Measurements from ENCODE around the gene RNF8.
"Not testable (repeated sequence)": the region's sequence is repeated elsewhere in the genome, so short reads cannot be mapped to it uniquely, and the experiment has no call there.

Gene RNF8

GRCh38 chr6:37320646-37321045 is 33.1 kb upstream of the RNF8 start:
- peak overlapping the region; percentile 24 for H3K27ac ChIP-seq
- DNase-seq (ENCODE audit: low read depth, low spot score), result no peak

- DNase-seq (ENCODE audit: low read depth, low spot score), result no peak
- H3K27ac ChIP-seq, result peak overlapping the region; percentile 24
Observed at GRCh38 chr6:37321101-37321500, 32.7 kb upstream of the RNF8 start.

- peak overlapping the region; percentile 24 for H3K27ac ChIP-seq
- DNase-seq (ENCODE audit: low read depth, low spot score), result no peak
Observed at GRCh38 chr6:37321516-37322415, 32.0 kb upstream of the RNF8 start.

- DNase-seq (ENCODE audit: low read depth, low spot score), result no peak
- H3K27ac ChIP-seq, result peak overlapping the region; percentile 53
Observed at GRCh38 chr6:37323580-37323979, 30.2 kb upstream of the RNF8 start.

GRCh38 chr6:37324131-37325033 is 29.4 kb upstream of the RNF8 start:
- H3K27ac ChIP-seq, result peak overlapping the region; percentile 53
- DNase-seq (ENCODE audit: low read depth, low spot score), result no peak

- DNase-seq (ENCODE audit: low read depth, low spot score); H3K27ac ChIP-seq: not testable (repeated sequence)
Observed at GRCh38 chr6:37330345-37330744, 23.4 kb upstream of the RNF8 start.

GRCh38 chr6:37331047-37331446 is 22.7 kb upstream of the RNF8 start:
- H3K27ac ChIP-seq, result no peak overlapping the region
- DNase-seq (ENCODE audit: low read depth, low spot score), result no peak

- DNase-seq (ENCODE audit: low read depth, low spot score), result no peak
- H3K27ac ChIP-seq, result no peak overlapping the region
Observed at GRCh38 chr6:37332894-37333293, 20.9 kb upstream of the RNF8 start.

GRCh38 chr6:37334047-37334446 is 19.7 kb upstream of the RNF8 start:
- no peak for DNase-seq (ENCODE audit: low read depth, low spot score)
- no peak overlapping the region for H3K27ac ChIP-seq

GRCh38 chr6:37338317-37338716 is 15.5 kb upstream of the RNF8 start:
- not testable (repeated sequence) for DNase-seq (ENCODE audit: low read depth, low spot score); H3K27ac ChIP-seq

- H3K27ac ChIP-seq, result no peak overlapping the region
- no peak for DNase-seq (ENCODE audit: low read depth, low spot score)
Observed at GRCh38 chr6:37338745-37339255, 15.0 kb upstream of the RNF8 start.

GRCh38 chr6:37339741-37340638 is 13.8 kb upstream of the RNF8 start:
- H3K27ac ChIP-seq, result no peak overlapping the region
- DNase-seq (ENCODE audit: low read depth, low spot score), result no peak

- no peak for DNase-seq (ENCODE audit: low read depth, low spot score)
- no peak overlapping the region for H3K27ac ChIP-seq
Observed at GRCh38 chr6:37340639-37340943, 13.2 kb upstream of the RNF8 start.

GRCh38 chr6:37343248-37343647 is 10.5 kb upstream of the RNF8 start:
- no peak overlapping the region for H3K27ac ChIP-seq
- DNase-seq (ENCODE audit: low read depth, low spot score), result no peak

GRCh38 chr6:37344308-37344707 is 9.5 kb upstream of the RNF8 start:
- no peak for DNase-seq (ENCODE audit: low read depth, low spot score)

GRCh38 chr6:37345804-37346203 is 8.0 kb upstream of the RNF8 start:
- not testable (repeated sequence) for DNase-seq (ENCODE audit: low read depth, low spot score); H3K27ac ChIP-seq

More at GRCh38 chr6:37344308-37344707, 9.5 kb upstream of the RNF8 start:
- H3K27ac ChIP-seq, result no peak overlapping the region

- H3K27ac ChIP-seq, result no peak overlapping the region
- no peak for DNase-seq (ENCODE audit: low read depth, low spot score)
Observed at GRCh38 chr6:37347177-37347576, 6.6 kb upstream of the RNF8 start.

- no peak for DNase-seq (ENCODE audit: low read depth, low spot score)
- no peak overlapping the region for H3K27ac ChIP-seq
Observed at GRCh38 chr6:37347670-37348111, 6.1 kb upstream of the RNF8 start.

GRCh38 chr6:37351027-37351426 is 2.8 kb upstream of the RNF8 start:
- H3K27ac ChIP-seq, result no peak overlapping the region
- DNase-seq (ENCODE audit: low read depth, low spot score), result no peak

GRCh38 chr6:37352384-37352783 is 1.4 kb upstream of the RNF8 start:
- H3K27ac ChIP-seq, result no peak overlapping the region
- DNase-seq (ENCODE audit: low read depth, low spot score), result no peak

Measured in epithelial cell of prostate (primary cell).